Mesodermal cell (in vitro differentiated cells): ENCODE results near the gene MUC21.
"Not testable (repeated sequence)": the region's sequence is repeated elsewhere in the genome, so short reads cannot be mapped to it uniquely, and the experiment has no call there.

ENCODE experiments used
- H3K27ac ChIP-seq: 2 replicates; pipeline ENCODE4 v1.7.0; 2013; ENCODE audit warnings: mild to moderate bottlenecking, low read depth, low read length, moderate library complexity; ENCODE audit not compliant: severe bottlenecking
- H3K36me3 ChIP-seq: 2 replicates; pipeline ENCODE4 v1.7.1; 2013; ENCODE audit warnings: mild to moderate bottlenecking, low read length, moderate library complexity; ENCODE audit not compliant: control insufficient read depth, insufficient read depth
- H3K4me1 ChIP-seq: one replicate; pipeline ENCODE4 v1.7.1; 2013; ENCODE audit warnings: mild to moderate bottlenecking, low read length; ENCODE audit not compliant: insufficient read depth, control insufficient read depth, poor library complexity, severe bottlenecking
- H3K4me3 ChIP-seq: 2 replicates; pipeline ENCODE4 v1.7.0; 2013; ENCODE audit warnings: low read length, control low read depth, mild to moderate bottlenecking; ENCODE audit not compliant: insufficient read depth, poor library complexity, severe bottlenecking; ENCODE audit errors: extremely low read depth
- H3K9me3 ChIP-seq: 2 replicates; pipeline ENCODE4 v1.7.1; 2013; ENCODE audit warnings: mild to moderate bottlenecking, low read length, moderate library complexity; ENCODE audit not compliant: control insufficient read depth
- WGBS, 2 experiments: methylation state at CpG; one replicate each; pipeline ENCODE4 v1.1.5; 2013; ENCODE audit warnings: missing lambda C conversion rate in 2 of 2; ENCODE audit not compliant: insufficient coverage in 2 of 2; 5-methylcytosine and 5-hydroxymethylcytosine counted together

The MUC21 gene

DNA sequence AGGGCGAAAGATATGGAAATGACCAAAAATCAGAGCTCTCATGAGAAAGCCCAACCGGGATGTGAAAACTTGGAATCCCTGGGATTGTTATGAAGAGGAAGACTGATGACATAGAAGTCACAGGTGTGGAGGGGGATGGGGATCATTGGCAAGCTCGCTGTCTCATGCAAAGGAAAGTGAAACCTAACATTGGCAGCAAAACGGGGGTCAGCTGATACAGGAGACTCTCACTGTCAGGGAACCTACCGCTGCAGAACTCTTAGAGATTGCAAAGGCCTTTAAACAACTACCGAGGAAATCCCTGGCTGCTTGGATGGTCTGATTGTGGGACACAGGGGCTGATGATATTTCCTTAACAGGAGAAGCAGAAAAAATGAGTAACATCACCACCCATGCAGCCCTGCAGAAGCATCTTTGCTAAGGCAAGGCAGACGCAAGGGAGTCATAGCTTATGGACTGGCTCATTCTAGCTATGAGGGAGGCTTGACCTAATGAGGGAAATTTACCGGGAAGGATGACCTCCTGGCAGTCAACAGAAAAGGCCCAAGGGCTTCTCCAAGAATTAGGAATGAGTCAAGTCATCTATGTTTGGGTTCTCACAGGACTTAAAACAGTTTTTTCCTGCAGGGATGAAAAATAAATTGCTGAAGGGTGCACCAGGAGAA is 7.0 kb downstream of the MUC21 start:
- H3K36me3 ChIP-seq: no peaks in the 10 kb centered on the region
- 81 to 89% methylated on average over 7 to 8 of the region's 8 CpGs for WGBS, 2 experiments
- H3K4me1 ChIP-seq: no peaks in the 10 kb centered on the region
- H3K9me3 ChIP-seq: no peaks in the 10 kb centered on the region
- H3K4me3 ChIP-seq: no peak overlapping the region
- H3K27ac ChIP-seq: no peak overlapping the region

- no peaks in the 10 kb centered on the region for H3K4me1 ChIP-seq
- 90% methylated on average over 1 of the region's 2 CpGs; no CpG with 5 or more reads in 1 of the 2 experiments for WGBS, 2 experiments
- H3K9me3 ChIP-seq: no peaks in the 10 kb centered on the region
- H3K4me3 ChIP-seq: no peak overlapping the region
- H3K27ac ChIP-seq: no peak overlapping the region
- no peaks in the 10 kb centered on the region for H3K36me3 ChIP-seq
Observed at GRCh38 chr6:30991891-30992290, 8.4 kb downstream of the MUC21 start.

- 100% methylated on average over 2 of the region's 2 CpGs for WGBS, 2 experiments
- H3K4me3 ChIP-seq: no peak overlapping the region
Observed at GRCh38 chr6:30997301-30997700, 13.8 kb downstream of the MUC21 start.

GRCh38 chr6:30998785-30999184 is 15.3 kb downstream of the MUC21 start:
- Histone ChIP-seq H3K4me3 (no peak overlapping the region), H3K9me3 (no peaks in the 10 kb centered on the region), H3K36me3 (no peaks in the 10 kb centered on the region), H3K27ac (no peak overlapping the region), H3K4me1 (no peaks in the 10 kb centered on the region)
- WGBS, 2 experiments: 68 to 100% methylated on average over 1 to 4 of the region's 5 CpGs

More at GRCh38 chr6:30997301-30997700, 13.8 kb downstream of the MUC21 start:
- Histone ChIP-seq H3K9me3 (no peaks in the 10 kb centered on the region), H3K4me1 (no peaks in the 10 kb centered on the region), H3K27ac (no peak overlapping the region), H3K36me3 (no peaks in the 10 kb centered on the region)

- H3K4me3 ChIP-seq, H3K9me3 ChIP-seq, H3K4me1 ChIP-seq, H3K36me3 ChIP-seq, H3K27ac ChIP-seq: not testable (repeated sequence)
- 95 to 96% methylated on average over 16 to 21 of the region's 39 CpGs for WGBS, 2 experiments
Observed at GRCh38 chr6:31000067-31000860, 16.7 kb downstream of the MUC21 start.

DNA sequence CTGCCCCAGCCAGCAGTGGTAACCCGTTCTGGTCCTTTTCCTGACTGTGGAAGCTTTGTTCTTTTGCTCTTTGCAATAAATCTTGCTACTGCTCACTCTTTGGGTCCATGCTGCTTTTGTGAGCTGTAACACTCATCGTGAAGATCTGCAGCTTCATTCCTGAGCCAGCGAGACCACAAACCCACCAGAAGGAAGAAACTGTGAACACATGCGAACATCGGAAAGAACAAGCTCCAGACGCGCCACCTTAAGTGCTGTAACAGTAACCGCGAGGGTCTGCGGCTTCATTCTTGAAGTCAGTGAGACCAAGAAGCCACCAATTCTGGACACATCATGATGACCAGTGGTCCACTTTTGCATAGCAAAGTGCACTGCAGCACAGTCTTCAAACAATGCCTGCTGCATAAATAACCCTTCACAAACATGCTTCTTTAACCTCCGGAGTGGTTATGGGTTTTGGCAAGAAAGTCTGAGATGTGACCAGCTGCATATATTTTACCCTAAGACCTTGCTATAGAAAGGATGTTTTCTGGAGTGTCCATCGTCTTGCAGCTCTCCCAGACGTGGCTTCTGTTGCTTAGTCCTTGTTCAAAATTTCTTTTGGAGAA is 17.9 kb downstream of the MUC21 start:
- 91 to 97% methylated on average over 11 to 12 of the region's 13 CpGs for WGBS, 2 experiments

DNA sequence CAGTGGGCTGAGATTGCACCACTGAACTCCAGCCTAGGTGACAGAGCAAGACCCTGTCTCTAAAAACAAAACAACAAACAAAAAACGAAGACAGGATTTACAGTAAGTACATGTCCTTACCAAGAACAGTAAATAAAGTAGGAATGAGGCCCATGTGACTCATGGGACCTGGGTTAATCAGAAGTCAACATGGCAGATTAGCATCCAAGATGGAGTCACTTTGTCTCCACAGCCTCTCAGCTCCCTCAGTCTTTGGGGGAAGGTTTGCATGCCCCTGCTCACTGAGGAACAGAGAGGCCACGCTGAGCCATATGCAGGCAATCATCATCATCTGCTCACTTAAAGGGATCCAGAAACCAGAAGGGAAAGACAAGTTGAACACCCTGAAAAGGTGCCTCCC is 19.0 kb downstream of the MUC21 start:
- Histone ChIP-seq H3K4me3 (no peak overlapping the region), H3K4me1 (peaks cover 4% of the 10 kb centered on the region), H3K9me3 (no peaks in the 10 kb centered on the region), H3K27ac (no peak overlapping the region), H3K36me3 (no peaks in the 10 kb centered on the region)
- 85% methylated on average over 2 of the region's 2 CpGs; no CpG with 5 or more reads in 1 of the 2 experiments for WGBS, 2 experiments

More for the DNA sequence above, 17.9 kb downstream of the MUC21 start:
- Histone ChIP-seq H3K4me3 (no peak overlapping the region), H3K36me3 (no peaks in the 10 kb centered on the region), H3K27ac (no peak overlapping the region), H3K9me3 (no peaks in the 10 kb centered on the region), H3K4me1 (no peaks in the 10 kb centered on the region)

DNA sequence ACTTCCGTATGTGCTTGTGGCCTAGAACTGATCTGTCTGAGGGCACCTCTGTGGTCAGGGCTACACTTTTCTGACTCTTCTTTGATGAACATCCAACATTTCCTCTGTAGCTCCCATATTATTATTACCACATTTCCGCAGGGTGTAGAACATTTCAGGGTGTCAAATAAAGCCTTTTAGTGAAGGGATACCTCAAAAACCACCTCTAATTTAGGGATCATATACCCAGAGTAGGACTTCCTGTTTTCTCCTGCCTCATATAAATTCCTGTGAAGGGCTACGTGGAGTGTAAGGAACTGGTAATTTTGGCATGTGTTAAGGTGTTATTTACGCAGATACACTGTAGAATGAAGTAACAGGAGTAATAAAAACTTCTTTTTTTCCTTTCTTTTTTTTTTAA is 21.3 kb downstream of the MUC21 start:
- H3K4me3 ChIP-seq: no peak overlapping the region
- no peaks in the 10 kb centered on the region for H3K9me3 ChIP-seq
- no peaks in the 10 kb centered on the region for H3K36me3 ChIP-seq
- H3K4me1 ChIP-seq: peaks cover 11% of the 10 kb centered on the region
- H3K27ac ChIP-seq: no peak overlapping the region
- 100% methylated on average over 1 of the region's 4 CpGs for whole genome bisulfite sequencing, 2 experiments

DNA sequence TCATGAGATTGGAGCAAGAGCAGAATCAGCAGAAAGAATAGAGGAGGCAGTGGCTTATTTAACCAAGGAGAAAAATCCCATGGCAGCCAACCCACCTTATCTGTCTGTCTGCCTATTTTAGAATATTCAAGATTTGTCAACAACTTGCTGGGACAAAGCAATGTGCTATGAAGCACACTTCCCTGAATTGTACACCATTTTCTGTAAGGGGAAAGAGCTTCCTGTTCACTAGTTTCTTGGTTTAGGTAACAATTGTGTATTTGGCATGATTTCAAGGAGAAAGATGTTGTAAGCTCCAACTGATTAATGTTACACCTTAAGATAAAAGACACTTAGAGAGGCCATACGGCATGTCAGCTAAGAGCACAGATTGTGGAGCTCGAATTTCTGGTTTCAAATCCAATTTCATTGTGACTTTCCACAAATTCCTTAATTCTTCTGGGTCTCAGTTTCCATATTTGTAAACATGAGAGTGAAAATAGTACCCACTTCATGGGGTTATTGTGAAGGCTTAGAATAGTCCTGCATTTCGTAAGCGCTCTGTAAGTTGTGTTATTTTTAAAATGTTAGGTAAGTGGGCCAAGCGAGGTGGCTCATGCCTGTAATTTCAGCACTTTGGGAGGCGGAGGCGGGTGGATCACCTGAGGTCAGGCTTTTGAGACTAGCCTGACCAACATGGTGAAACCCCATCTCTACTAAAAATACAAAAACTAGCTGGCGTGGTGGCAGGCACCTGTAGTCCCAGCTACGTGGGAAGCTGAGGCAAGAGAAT is 21.9 kb downstream of the MUC21 start:
- whole genome bisulfite sequencing, 2 experiments: 92 to 97% methylated on average over 5 to 8 of the region's 9 CpGs
- no peaks in the 10 kb centered on the region for H3K36me3 ChIP-seq
- H3K4me3 ChIP-seq: no peak overlapping the region
- no peaks in the 10 kb centered on the region for H3K9me3 ChIP-seq
- peaks cover 13% of the 10 kb centered on the region for H3K4me1 ChIP-seq
- H3K27ac ChIP-seq: no peak overlapping the region

- 84 to 87% methylated on average over 6 of the region's 8 CpGs for WGBS, 2 experiments
Observed at GRCh38 chr6:31007694-31008093, 24.2 kb downstream of the MUC21 start.

More at GRCh38 chr6:31007694-31008093, 24.2 kb downstream of the MUC21 start:
- peaks cover 15% of the 10 kb centered on the region for H3K4me1 ChIP-seq
- no peaks in the 10 kb centered on the region for H3K9me3 ChIP-seq
- peak overlapping the region; percentile 36 for H3K27ac ChIP-seq
- H3K36me3 ChIP-seq: no peaks in the 10 kb centered on the region
- H3K4me3 ChIP-seq: no peak overlapping the region
